ENCODE measurements around the gene ETS1. TPM values are rescaled to one million over a fixed set of nuclear protein-coding genes. Genes with fewer than 3 reads are reported as not detected.

ETS1 gene
- polyA plus RNA-seq (2013, experiment 1 of 2), result 19.5 TPM
- 17.2 TPM for polyA plus RNA-seq (2013, experiment 2 of 2)

DNA sequence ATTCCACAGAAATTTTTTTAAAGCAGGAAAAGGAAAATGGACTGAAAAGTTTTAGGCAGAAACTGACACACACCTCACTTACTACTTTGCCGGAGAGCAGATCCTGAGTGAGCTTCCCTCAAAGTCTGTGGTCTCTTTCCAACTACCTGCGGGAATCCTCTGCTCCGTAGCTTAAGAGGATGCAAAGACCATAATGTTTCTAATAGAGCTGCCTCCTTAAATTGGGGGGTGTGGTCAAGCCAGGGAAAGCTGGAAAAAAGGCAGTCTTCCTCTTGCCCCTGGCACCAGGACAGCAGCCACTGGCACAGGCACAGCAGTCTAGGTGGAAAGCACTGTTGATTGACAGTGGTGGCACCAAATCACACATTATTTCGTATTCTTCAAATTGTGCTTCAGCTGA is at the start of gene ETS1:
Gene ETS1 (minus strand): TSS at position 144 of the 400 bp plus-strand sequence. CDS start 14,428 bp downstream, outside the sequence.
- Histone ChIP-seq H3K4me1 (ENCODE audit: insufficient read depth, low read length) (peaks cover 49% of the 10 kb centered on the region), H3K27ac (ENCODE audit: low read depth, low read length) (no peak within 1 kb of the TSS), H3K36me3 (ENCODE audit: insufficient read depth, low read length) (no peaks in the 10 kb centered on the region), H3K9ac (ENCODE audit: low read depth, low read length) (peak within 1 kb of the TSS; percentile 42), H3K27me3 (ENCODE audit: insufficient read depth, low read length) (peaks cover 34% of the 10 kb centered on the region; the same call in 1 of the 2 replicates), H3K4me3 (ENCODE audit: low read length) (peak within 1 kb of the TSS; percentile 64), H3K9me3 (ENCODE audit: insufficient read depth, low read depth, low read length) (no peaks in the 10 kb centered on the region)
- 18% methylated on average over 4 of the region's 4 CpGs for WGBS

GRCh38 chr11:128634395-128634794 is 47.0 kb upstream of the ETS1 start:
- Histone ChIP-seq H3K27me3 (ENCODE audit: insufficient read depth, low read length) (no peaks in the 10 kb centered on the region), H3K4me3 (ENCODE audit: low read length) (no peak overlapping the region), H3K9ac (ENCODE audit: low read depth, low read length) (no peak overlapping the region), H3K36me3 (ENCODE audit: insufficient read depth, low read length) (no peaks in the 10 kb centered on the region), H3K9me3 (ENCODE audit: insufficient read depth, low read depth, low read length) (no peaks in the 10 kb centered on the region), H3K4me1 (ENCODE audit: insufficient read depth, low read length) (no peaks in the 10 kb centered on the region), H3K27ac (ENCODE audit: low read depth, low read length) (no peak overlapping the region)
- WGBS, result 97% methylated on average over 2 of the region's 2 CpGs

GRCh38 chr11:128633384-128633965 is 46.1 kb upstream of the ETS1 start:
- WGBS, result 81% methylated on average over 8 of the region's 8 CpGs
- no peak overlapping the region for H3K4me3 ChIP-seq (ENCODE audit: low read length)
- H3K36me3 ChIP-seq (ENCODE audit: insufficient read depth, low read length), result no peaks in the 10 kb centered on the region
- H3K4me1 ChIP-seq (ENCODE audit: insufficient read depth, low read length), result no peaks in the 10 kb centered on the region
- no peak overlapping the region for H3K27ac ChIP-seq (ENCODE audit: low read depth, low read length)
- no peak overlapping the region for H3K9ac ChIP-seq (ENCODE audit: low read depth, low read length)
- no peaks in the 10 kb centered on the region for H3K27me3 ChIP-seq (ENCODE audit: insufficient read depth, low read length)
- H3K9me3 ChIP-seq (ENCODE audit: insufficient read depth, low read depth, low read length), result no peaks in the 10 kb centered on the region

GRCh38 chr11:128632141-128632791 is 44.9 kb upstream of the ETS1 start:
- 58% methylated on average over 6 of the region's 6 CpGs for WGBS
- Histone ChIP-seq H3K4me3 (ENCODE audit: low read length) (no peak overlapping the region), H3K9me3 (ENCODE audit: insufficient read depth, low read depth, low read length) (no peaks in the 10 kb centered on the region), H3K27me3 (ENCODE audit: insufficient read depth, low read length) (no peaks in the 10 kb centered on the region), H3K27ac (ENCODE audit: low read depth, low read length) (no peak overlapping the region), H3K4me1 (ENCODE audit: insufficient read depth, low read length) (no peaks in the 10 kb centered on the region), H3K9ac (ENCODE audit: low read depth, low read length) (no peak overlapping the region), H3K36me3 (ENCODE audit: insufficient read depth, low read length) (no peaks in the 10 kb centered on the region)

GRCh38 chr11:128630367-128631230 is 43.2 kb upstream of the ETS1 start:
- H3K27ac ChIP-seq (ENCODE audit: low read depth, low read length), result no peak overlapping the region
- 52% methylated on average over 12 of the region's 12 CpGs for WGBS

GRCh38 chr11:128629516-128630106 is 42.3 kb upstream of the ETS1 start:
- WGBS, result 81% methylated on average over 6 of the region's 6 CpGs
- Histone ChIP-seq H3K36me3 (ENCODE audit: insufficient read depth, low read length) (no peaks in the 10 kb centered on the region), H3K4me1 (ENCODE audit: insufficient read depth, low read length) (no peaks in the 10 kb centered on the region), H3K27me3 (ENCODE audit: insufficient read depth, low read length) (no peaks in the 10 kb centered on the region), H3K9me3 (ENCODE audit: insufficient read depth, low read depth, low read length) (no peaks in the 10 kb centered on the region), H3K4me3 (ENCODE audit: low read length) (no peak overlapping the region), H3K9ac (ENCODE audit: low read depth, low read length) (no peak overlapping the region), H3K27ac (ENCODE audit: low read depth, low read length) (no peak overlapping the region)

More at GRCh38 chr11:128630367-128631230, 43.2 kb upstream of the ETS1 start:
- no peak overlapping the region for H3K9ac ChIP-seq (ENCODE audit: low read depth, low read length)
- H3K36me3 ChIP-seq (ENCODE audit: insufficient read depth, low read length), result no peaks in the 10 kb centered on the region
- no peaks in the 10 kb centered on the region for H3K4me1 ChIP-seq (ENCODE audit: insufficient read depth, low read length)
- H3K4me3 ChIP-seq (ENCODE audit: low read length), result no peak overlapping the region
- no peaks in the 10 kb centered on the region for H3K27me3 ChIP-seq (ENCODE audit: insufficient read depth, low read length)
- H3K9me3 ChIP-seq (ENCODE audit: insufficient read depth, low read depth, low read length), result no peaks in the 10 kb centered on the region

GRCh38 chr11:128628686-128629085 is 41.3 kb upstream of the ETS1 start:
- H3K36me3 ChIP-seq (ENCODE audit: insufficient read depth, low read length), result no peaks in the 10 kb centered on the region
- H3K9ac ChIP-seq (ENCODE audit: low read depth, low read length), result no peak overlapping the region
- no peak overlapping the region for H3K27ac ChIP-seq (ENCODE audit: low read depth, low read length)
- H3K4me3 ChIP-seq (ENCODE audit: low read length), result no peak overlapping the region
- no peaks in the 10 kb centered on the region for H3K27me3 ChIP-seq (ENCODE audit: insufficient read depth, low read length)
- H3K4me1 ChIP-seq (ENCODE audit: insufficient read depth, low read length), result peaks cover 4% of the 10 kb centered on the region; the same call in 1 of the 2 replicates
- no peaks in the 10 kb centered on the region for H3K9me3 ChIP-seq (ENCODE audit: insufficient read depth, low read depth, low read length)
- 94% methylated on average over 7 of the region's 7 CpGs for WGBS

DNA sequence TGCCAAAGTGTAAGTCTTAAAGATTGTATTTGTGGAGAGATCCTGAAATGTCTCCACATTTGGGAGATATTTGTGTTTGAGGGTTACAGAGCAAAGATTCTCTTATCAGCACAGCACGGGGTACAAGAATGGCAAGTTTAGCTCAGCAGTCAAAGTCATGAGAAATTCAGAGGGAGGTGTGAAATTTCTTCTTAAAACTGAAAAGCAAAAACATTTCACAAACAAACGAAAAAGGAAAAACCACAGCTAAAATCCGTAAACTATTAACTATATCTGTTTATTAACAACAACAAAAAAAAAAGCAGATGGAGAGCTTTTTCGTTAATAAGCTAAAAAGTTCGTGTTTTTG is 40.9 kb upstream of the ETS1 start:
- WGBS, result 84% methylated on average over 5 of the region's 5 CpGs
- no peak overlapping the region for H3K27ac ChIP-seq (ENCODE audit: low read depth, low read length)
- H3K4me3 ChIP-seq (ENCODE audit: low read length), result no peak overlapping the region
- H3K9me3 ChIP-seq (ENCODE audit: insufficient read depth, low read depth, low read length), result no peaks in the 10 kb centered on the region
- H3K36me3 ChIP-seq (ENCODE audit: insufficient read depth, low read length), result no peaks in the 10 kb centered on the region
- peaks cover 4% of the 10 kb centered on the region; the same call in 1 of the 2 replicates for H3K4me1 ChIP-seq (ENCODE audit: insufficient read depth, low read length)
- no peak overlapping the region for H3K9ac ChIP-seq (ENCODE audit: low read depth, low read length)
- H3K27me3 ChIP-seq (ENCODE audit: insufficient read depth, low read length), result peaks cover 3% of the 10 kb centered on the region; the same call in 1 of the 2 replicates

- H3K27ac ChIP-seq (ENCODE audit: low read depth, low read length), result no peak overlapping the region
- WGBS, result 81% methylated on average over 7 of the region's 7 CpGs
These were observed 40.4 kb upstream of the ETS1 start for GRCh38 chr11:128627666-128628324.

DNA sequence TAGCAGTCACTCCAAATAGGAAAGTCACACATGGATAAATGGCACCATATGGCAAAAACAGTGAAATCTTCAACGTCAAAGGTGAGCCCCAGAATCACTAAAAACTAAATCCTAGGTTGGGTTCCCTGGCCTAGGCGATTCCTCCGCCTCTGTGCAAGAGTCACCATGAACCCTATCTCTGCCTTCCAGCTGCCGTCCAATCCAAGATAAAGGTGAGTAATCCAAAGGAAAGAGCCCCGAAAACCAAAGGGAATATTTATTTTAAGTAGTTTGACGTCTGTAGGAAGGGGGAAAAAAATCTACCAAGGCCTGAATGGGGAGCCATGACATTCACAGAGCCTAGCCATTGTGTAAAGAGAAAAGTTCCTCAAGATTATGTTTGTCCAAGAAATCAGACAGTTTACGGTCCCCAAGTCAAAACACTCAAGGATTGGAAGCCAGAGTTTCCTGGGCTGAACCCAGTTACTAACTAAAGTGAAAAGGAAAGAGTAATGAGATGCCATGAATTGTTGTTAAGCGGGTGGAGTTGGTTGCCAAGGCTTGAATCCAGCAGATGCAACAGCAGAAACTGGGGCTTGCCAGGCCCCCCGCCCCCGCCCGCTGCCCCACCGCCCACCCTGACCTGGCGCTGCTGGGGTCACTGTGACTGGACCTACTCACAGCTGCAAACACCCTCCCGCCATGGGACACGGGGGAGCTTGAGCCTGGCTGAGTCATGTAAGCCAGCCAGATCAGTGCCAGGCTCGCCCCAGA is 39.7 kb upstream of the ETS1 start:
- no peak overlapping the region for H3K4me3 ChIP-seq (ENCODE audit: low read length)
- H3K27ac ChIP-seq (ENCODE audit: low read depth, low read length), result no peak overlapping the region
- no peaks in the 10 kb centered on the region for H3K36me3 ChIP-seq (ENCODE audit: insufficient read depth, low read length)
- H3K9ac ChIP-seq (ENCODE audit: low read depth, low read length), result no peak overlapping the region
- no peaks in the 10 kb centered on the region for H3K9me3 ChIP-seq (ENCODE audit: insufficient read depth, low read depth, low read length)
- peaks cover 8% of the 10 kb centered on the region for H3K4me1 ChIP-seq (ENCODE audit: insufficient read depth, low read length)
- WGBS, result 89% methylated on average over 16 of the region's 16 CpGs
- H3K27me3 ChIP-seq (ENCODE audit: insufficient read depth, low read length), result peaks cover 9% of the 10 kb centered on the region

More at GRCh38 chr11:128627666-128628324, 40.4 kb upstream of the ETS1 start:
- peaks cover 4% of the 10 kb centered on the region; the same call in 1 of the 2 replicates for H3K4me1 ChIP-seq (ENCODE audit: insufficient read depth, low read length)
- no peaks in the 10 kb centered on the region for H3K36me3 ChIP-seq (ENCODE audit: insufficient read depth, low read length)
- no peak overlapping the region for H3K9ac ChIP-seq (ENCODE audit: low read depth, low read length)
- no peaks in the 10 kb centered on the region for H3K9me3 ChIP-seq (ENCODE audit: insufficient read depth, low read depth, low read length)
- no peak overlapping the region for H3K4me3 ChIP-seq (ENCODE audit: low read length)
- H3K27me3 ChIP-seq (ENCODE audit: insufficient read depth, low read length), result peaks cover 7% of the 10 kb centered on the region
